ENCODE data around the gene IL31RA.

- TF ChIP-seq CTCF (IDR thresholded peaks at IDR 0.05) (no peak), POLR2AphosphoS5 (IDR thresholded peaks at IDR 0.05) (no peak), POLR2A (IDR thresholded peaks at IDR 0.05) (no peak), EP300 (IDR thresholded peaks at IDR 0.05) (no peak)
Measured at GRCh38 chr5:55913466-55914413, 62.6 kb downstream of the IL31RA start.

All from suprapubic skin (tissue), 4 donors.